ENCODE measurements around the gene NKX2-1. TPM values are rescaled to one million over a fixed set of nuclear protein-coding genes. Genes with fewer than 3 reads are reported as not detected.

NKX2-1 gene
- total RNA-seq (under 1 TPM in 3 of 9 donors, not detected in 6; 0.11 to 0.87 (median 0.15) TPM), polyA plus RNA-seq (not detected)
- long read RNA-seq, donor 1 = 0 reads
- long read RNA-seq, donor 2 = 0 reads
- long read RNA-seq, donor 3 = 0 reads
- long read RNA-seq, donor 4 = 0 reads
- long read RNA-seq, donor 5 = 0 reads
- long read RNA-seq, donor 6 = 0 reads
- long read RNA-seq, donor 7 = 0 reads
- long read RNA-seq, donor 8 = 0 reads
- long read RNA-seq, donor 9 = 0 reads
- long read RNA-seq, donor 10 = 0 reads

DNA sequence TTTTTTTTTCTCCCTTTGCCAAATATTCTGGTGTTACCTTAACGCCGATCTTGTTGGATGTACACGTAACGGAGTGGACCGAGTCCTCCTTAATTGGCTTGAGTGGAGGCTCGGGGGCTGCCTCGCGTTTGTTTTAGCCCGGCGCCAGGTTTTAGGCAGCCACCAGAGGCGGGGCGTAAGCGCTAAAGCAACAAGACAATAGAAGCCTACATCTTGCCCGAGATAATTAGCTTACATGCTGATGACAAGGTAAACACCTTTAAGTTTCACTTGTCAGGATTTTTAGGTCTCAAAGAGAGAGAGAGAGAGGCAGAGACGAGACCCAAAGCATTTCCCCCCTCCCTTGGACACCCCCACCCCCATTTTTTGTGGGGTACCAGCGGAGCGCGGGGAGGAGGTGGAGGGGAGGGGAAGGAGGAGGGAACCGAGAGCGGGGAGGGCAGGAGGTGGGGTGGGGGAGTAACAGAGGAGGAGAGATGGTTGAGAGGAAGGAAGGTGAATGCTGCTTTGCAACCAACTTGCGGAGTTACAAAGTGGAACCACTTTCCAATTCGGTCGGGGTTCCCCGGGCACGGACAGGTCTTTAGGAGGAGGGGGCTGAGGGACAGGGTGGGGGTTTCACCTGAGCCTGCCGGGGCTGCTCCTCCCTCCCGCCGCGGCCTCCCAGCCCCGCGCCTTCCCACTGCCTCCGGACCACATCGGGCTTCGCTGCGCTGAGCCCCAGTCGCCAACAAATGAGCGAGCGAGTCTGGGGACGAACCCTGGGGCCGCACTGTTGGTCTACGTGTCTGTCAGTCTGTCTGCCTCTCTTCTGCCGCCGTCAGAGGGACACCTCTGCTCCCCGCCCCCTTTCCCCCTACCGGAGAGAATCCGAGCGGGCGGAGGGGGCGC, at the start of gene NKX2-1:
NKX2-1 (minus strand) TSS at position 802 of the 891 bp plus-strand sequence; CDS start at position 699, 103 bp downstream.
- WGBS, 4 donors = 2 to 3% (median 2%) methylated on average over 24 to 49 of the region's 49 CpGs
- H3K36me3 ChIP-seq (replicated peaks in 1 of 2) = no peaks in the 10 kb centered on the region
- no peaks in the 10 kb centered on the region for H3K9me3 ChIP-seq (replicated peaks in 1 of 3)
- intact Hi-C loops (cut with DNase I) = no loop called here
- peaks cover 10 to 19% of the 10 kb centered on the region in 2 donors for H3K4me1 ChIP-seq (replicated peaks in 1 of 2)
- TF ChIP-seq CTCF (IDR thresholded peaks at IDR 0.05) (no peak), POLR2A (IDR thresholded peaks at IDR 0.05) (no peak)
- DNase-seq = no peak
- H3K27me3 ChIP-seq = peaks cover 95% of the 10 kb centered on the region
- H3K4me3 ChIP-seq = peak within 1 kb of the TSS in 1 of 4 donors; percentile 31
- H3K27ac ChIP-seq = no peak within 1 kb of the TSS

GRCh38 chr14:36556811-36557433, 36.9 kb upstream of the NKX2-1 start:
- DNase-seq = peak in 2 of 7 donors; percentile 13 to 31
- Histone ChIP-seq H3K36me3 (replicated peaks in 1 of 2) (no peaks in the 10 kb centered on the region), H3K27me3 (peaks cover 26% of the 10 kb centered on the region), H3K4me3 (no peak overlapping the region), H3K27ac (no peak overlapping the region), H3K9me3 (replicated peaks in 1 of 3) (no peaks in the 10 kb centered on the region), H3K4me1 (replicated peaks in 1 of 2) (no peaks in the 10 kb centered on the region)
- peak; percentile 26 to 70 (median 45) for TF ChIP-seq CTCF (IDR thresholded peaks at IDR 0.05)
- TF ChIP-seq POLR2A (IDR thresholded peaks at IDR 0.05) = no peak
- 55 to 57% (median 56%) methylated on average over 9 of the region's 9 CpGs for WGBS, 4 donors
- intact Hi-C loops (cut with DNase I) = loop anchor here (10.0 kb wide), 1 partner anchor 48 kb away; no protein-coding TSS in a partner anchor

- no peak for DNase-seq
- Histone ChIP-seq H3K27me3 (peaks cover 22% of the 10 kb centered on the region), H3K36me3 (replicated peaks in 1 of 2) (no peaks in the 10 kb centered on the region), H3K4me1 (replicated peaks in 1 of 2) (no peaks in the 10 kb centered on the region), H3K27ac (no peak overlapping the region), H3K4me3 (no peak overlapping the region), H3K9me3 (replicated peaks in 1 of 3) (no peaks in the 10 kb centered on the region)
- WGBS, 4 donors = 71 to 82% (median 76%) methylated on average over 6 of the region's 6 CpGs
- TF ChIP-seq POLR2A (IDR thresholded peaks at IDR 0.05) = no peak
- no peak for TF ChIP-seq CTCF (IDR thresholded peaks at IDR 0.05)
- intact Hi-C loops (cut with DNase I) = loop anchor here (10.0 kb wide), 1 partner anchor 49 kb away; no protein-coding TSS in a partner anchor
These were observed 36.1 kb upstream of the NKX2-1 start for GRCh38 chr14:36555998-36556743.

All from adrenal gland (tissue), 19 donors.